Measurements from ENCODE around the gene CHID1. TPM values are rescaled to one million over a fixed set of nuclear protein-coding genes. Genes with fewer than 3 reads are reported as not detected.

CHID1 gene
- total RNA-seq, 3 donors from 2014 or later, result 58.3 to 79.5 (median 68.3) TPM

- no peak for DNase-seq (ENCODE audit: low spot score in 2 of 2)
- peaks cover 0 to 4% of the 10 kb centered on the region in 2 donors for H3K4me1 ChIP-seq
- no peak overlapping the region for H3K4me3 ChIP-seq
- no peaks in the 10 kb centered on the region for H3K9me3 ChIP-seq
- H3K27ac ChIP-seq, result no peak overlapping the region
- intact Hi-C loops (cut with DNase I; ENCODE audit: low total_unique reads), result loop anchor here (10.0 kb wide), 1 partner anchor 199 kb away; no protein-coding TSS in a partner anchor
- no peaks in the 10 kb centered on the region for H3K27me3 ChIP-seq
- H3K36me3 ChIP-seq, result no peaks in the 10 kb centered on the region
- TF ChIP-seq, protein P1, sequence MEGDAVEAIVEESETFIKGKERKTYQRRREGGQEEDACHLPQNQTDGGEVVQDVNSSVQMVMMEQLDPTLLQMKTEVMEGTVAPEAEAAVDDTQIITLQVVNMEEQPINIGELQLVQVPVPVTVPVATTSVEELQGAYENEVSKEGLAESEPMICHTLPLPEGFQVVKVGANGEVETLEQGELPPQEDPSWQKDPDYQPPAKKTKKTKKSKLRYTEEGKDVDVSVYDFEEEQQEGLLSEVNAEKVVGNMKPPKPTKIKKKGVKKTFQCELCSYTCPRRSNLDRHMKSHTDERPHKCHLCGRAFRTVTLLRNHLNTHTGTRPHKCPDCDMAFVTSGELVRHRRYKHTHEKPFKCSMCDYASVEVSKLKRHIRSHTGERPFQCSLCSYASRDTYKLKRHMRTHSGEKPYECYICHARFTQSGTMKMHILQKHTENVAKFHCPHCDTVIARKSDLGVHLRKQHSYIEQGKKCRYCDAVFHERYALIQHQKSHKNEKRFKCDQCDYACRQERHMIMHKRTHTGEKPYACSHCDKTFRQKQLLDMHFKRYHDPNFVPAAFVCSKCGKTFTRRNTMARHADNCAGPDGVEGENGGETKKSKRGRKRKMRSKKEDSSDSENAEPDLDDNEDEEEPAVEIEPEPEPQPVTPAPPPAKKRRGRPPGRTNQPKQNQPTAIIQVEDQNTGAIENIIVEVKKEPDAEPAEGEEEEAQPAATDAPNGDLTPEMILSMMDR (IDR thresholded peaks at IDR 0.05), result no peak
- TF ChIP-seq POLR2A (IDR thresholded peaks at IDR 0.05), result no peak
- TF ChIP-seq POLR2AphosphoS5 (IDR thresholded peaks at IDR 0.05), result no peak
Measured at GRCh38 chr11:855796-856195, 54.8 kb downstream of the CHID1 start.

GRCh38 chr11:855330-855674 lies 55.3 kb downstream of the CHID1 start:
- TF ChIP-seq POLR2A (IDR thresholded peaks at IDR 0.05), result no peak
- TF ChIP-seq, protein P1 (IDR thresholded peaks at IDR 0.05), result no peak
- no peak for TF ChIP-seq POLR2AphosphoS5 (IDR thresholded peaks at IDR 0.05)
- H3K4me3 ChIP-seq, result no peak overlapping the region
- no peaks in the 10 kb centered on the region for H3K27me3 ChIP-seq
- no peaks in the 10 kb centered on the region for H3K36me3 ChIP-seq
- intact Hi-C loops (cut with DNase I; ENCODE audit: low total_unique reads), result loop anchor here (10.0 kb wide), 1 partner anchor 199 kb away; no protein-coding TSS in a partner anchor
- H3K9me3 ChIP-seq, result no peaks in the 10 kb centered on the region
- peaks cover under 1 to 4% of the 10 kb centered on the region in 2 donors for H3K4me1 ChIP-seq
- peak overlapping the region in 1 of 2 donors; percentile 28 for H3K27ac ChIP-seq
- DNase-seq (ENCODE audit: low spot score in 2 of 2), result no peak

DNA sequence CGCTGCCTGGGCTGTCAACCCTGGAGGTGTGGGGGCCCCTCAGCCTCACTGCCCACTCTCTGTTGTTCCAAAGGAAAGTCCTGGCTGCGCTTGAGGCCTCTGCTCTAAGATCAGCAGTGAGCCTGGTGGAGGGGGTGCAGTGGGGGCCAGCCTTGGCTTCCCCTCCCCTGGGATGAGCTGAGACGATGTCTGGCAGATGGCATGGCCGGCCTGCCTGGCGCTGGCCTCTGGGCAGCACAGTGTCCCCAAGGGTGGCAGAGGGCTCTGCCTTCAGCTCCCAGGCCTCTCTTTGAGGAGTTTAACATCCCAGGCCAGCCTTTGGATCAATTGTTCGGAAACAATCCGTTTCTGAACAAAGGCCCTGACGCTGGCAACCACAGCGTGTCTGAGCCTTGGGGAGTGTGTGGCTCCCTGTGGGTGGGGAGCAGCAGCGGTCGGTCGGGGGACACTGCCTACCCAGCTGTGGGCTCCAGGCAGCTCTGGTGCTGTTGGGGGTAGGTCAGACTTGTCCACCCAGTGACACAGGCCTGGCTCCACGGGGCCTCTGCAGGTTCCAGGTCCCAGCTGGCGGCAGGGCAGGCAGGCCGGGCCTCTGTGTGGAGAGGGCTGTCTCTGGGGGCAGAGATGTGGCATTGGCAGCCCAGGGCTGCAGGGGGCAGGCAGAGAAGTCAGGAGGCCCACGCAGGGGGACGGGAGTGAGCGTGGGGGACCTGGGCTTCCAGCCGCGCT lies 55.8 kb downstream of the CHID1 start:
- Histone ChIP-seq H3K4me1 (peaks cover under 1 to 6% of the 10 kb centered on the region in 2 donors), H3K9me3 (no peaks in the 10 kb centered on the region), H3K36me3 (no peaks in the 10 kb centered on the region), H3K27ac (peak overlapping the region in 1 of 2 donors; percentile 28), H3K4me3 (no peak overlapping the region), H3K27me3 (no peaks in the 10 kb centered on the region)
- TF ChIP-seq POLR2A (IDR thresholded peaks at IDR 0.05) (no peak), POLR2AphosphoS5 (IDR thresholded peaks at IDR 0.05) (no peak)
- TF ChIP-seq, protein P1 (IDR thresholded peaks at IDR 0.05), result no peak
- intact Hi-C loops (cut with DNase I; ENCODE audit: low total_unique reads), result loop anchor here (10.0 kb wide), 1 partner anchor 200 kb away; no protein-coding TSS in a partner anchor
- no peak for DNase-seq (ENCODE audit: low spot score in 2 of 2)

GRCh38 chr11:853682-854448 lies 56.7 kb downstream of the CHID1 start:
- Histone ChIP-seq H3K9me3 (no peaks in the 10 kb centered on the region), H3K4me1 (peaks cover 4 to 10% of the 10 kb centered on the region in 2 donors), H3K27ac (no peak overlapping the region), H3K36me3 (no peaks in the 10 kb centered on the region), H3K27me3 (no peaks in the 10 kb centered on the region), H3K4me3 (no peak overlapping the region)
- no peak for DNase-seq (ENCODE audit: low spot score in 2 of 2)
- intact Hi-C loops (cut with DNase I; ENCODE audit: low total_unique reads), result loop anchor here (10.0 kb wide), 1 partner anchor 201 kb away; no protein-coding TSS in a partner anchor
- TF ChIP-seq, protein P1 (IDR thresholded peaks at IDR 0.05), result no peak
- no peak for TF ChIP-seq POLR2A (IDR thresholded peaks at IDR 0.05)
- no peak for TF ChIP-seq POLR2AphosphoS5 (IDR thresholded peaks at IDR 0.05)

GRCh38 chr11:852762-853161 lies 57.8 kb downstream of the CHID1 start:
- TF ChIP-seq, protein P1 (IDR thresholded peaks at IDR 0.05), result no peak
- TF ChIP-seq POLR2AphosphoS5 (IDR thresholded peaks at IDR 0.05) (no peak), POLR2A (IDR thresholded peaks at IDR 0.05) (no peak)
- intact Hi-C loops (cut with DNase I; ENCODE audit: low total_unique reads), result loop anchor here (10.0 kb wide), 1 partner anchor 202 kb away; no protein-coding TSS in a partner anchor
- Histone ChIP-seq H3K4me1 (peaks cover 13 to 15% of the 10 kb centered on the region in 2 donors), H3K9me3 (no peaks in the 10 kb centered on the region), H3K36me3 (no peaks in the 10 kb centered on the region), H3K27ac (peak overlapping the region in 1 of 2 donors; percentile 19), H3K27me3 (no peaks in the 10 kb centered on the region), H3K4me3 (no peak overlapping the region)
- DNase-seq (ENCODE audit: low spot score in 2 of 2), result no peak

All from breast epithelium (tissue), 4 donors.